SK-N-MC (cell line): ENCODE measurements around the gene CACNA1C.

Experiments used
- EZH2 ChIP-seq: fragments of 200-600 bp; sonication (generic); IDR thresholded peaks from one replicate; pipeline ENCODE4 v1.6.1; 2017; ENCODE audit warnings: antibody characterized with exemption
- FOXP2 ChIP-seq: optimal IDR thresholded peaks from 2 replicates; pipeline ENCODE3; 2011; ENCODE audit warnings: mild to moderate bottlenecking, moderate library complexity; ENCODE audit not compliant: insufficient read depth; ENCODE audit errors: extremely low read length, control extremely low read depth
- POLR2AphosphoS5 ChIP-seq: IDR thresholded peaks from 2 replicates; pipeline ENCODE4 v1.6.1; 2012; ENCODE audit warnings: mild to moderate bottlenecking, low read depth, low read length, borderline replicate concordance

GRCh38 chr12:2638273-2639019 is 585.7 kb downstream of the CACNA1C start:
- no peak for TF ChIP-seq POLR2AphosphoS5
- no peak for TF ChIP-seq EZH2
- TF ChIP-seq FOXP2 = no peak
